ENCODE data around the gene DHH.

DHH gene

GRCh38 chr12:49133014-49133413 lies 38.4 kb upstream of the DHH start:
- peak overlapping the region; percentile 83 for H3K27ac ChIP-seq (ENCODE audit: low read depth, low read length)

GRCh38 chr12:49131894-49132461 lies 37.4 kb upstream of the DHH start:
- TF ChIP-seq EZH2phosphoT487 (conservative IDR thresholded peaks at IDR 0.05; ENCODE audit: low read length) (no peak), CTCF (IDR thresholded peaks at IDR 0.05; ENCODE audit: insufficient read depth, low read length, poor library complexity, severe bottlenecking) (no peak)

More at GRCh38 chr12:49133014-49133413, 38.4 kb upstream of the DHH start:
- TF ChIP-seq EZH2phosphoT487 (conservative IDR thresholded peaks at IDR 0.05; ENCODE audit: low read length) = no peak
- peak overlapping the region; percentile 88 for H3K4me2 ChIP-seq (ENCODE audit: low read depth, low read length, poor library complexity, severe bottlenecking)
- H2AFZ ChIP-seq (ENCODE audit: low read depth, low read length, severe bottlenecking) = peak overlapping the region; percentile 76
- H3K9me2 ChIP-seq (replicated peaks; ENCODE audit: insufficient read depth, low read length) = no peaks in the 10 kb centered on the region
- H3K79me2 ChIP-seq (ENCODE audit: insufficient read depth, low read length) = peaks cover 38% of the 10 kb centered on the region
- H3K27me3 ChIP-seq (ENCODE audit: low read length) = no peaks in the 10 kb centered on the region
- H3K9ac ChIP-seq (ENCODE audit: low read length) = peak overlapping the region; percentile 100
- H3K9me3 ChIP-seq (ENCODE audit: insufficient read depth, low read length) = no peaks in the 10 kb centered on the region
- peaks cover 19% of the 10 kb centered on the region for H3K36me3 ChIP-seq (ENCODE audit: low read length)
- H4K20me1 ChIP-seq (ENCODE audit: low read depth, low read length) = peaks cover 13% of the 10 kb centered on the region
- peak overlapping the region; percentile 56 for H3K4me3 ChIP-seq (ENCODE audit: insufficient read depth, low read length, poor library complexity, severe bottlenecking)
- H3F3A ChIP-seq (ENCODE audit: insufficient read depth) = peaks cover 45% of the 10 kb centered on the region

GRCh38 chr12:49131051-49131893 lies 36.7 kb upstream of the DHH start, which contains the start of gene TUBA1B:
Gene TUBA1B (minus strand): TSS chr12:49131395. CDS start chr12:49131300, 95 bp downstream.
- no peaks in the 10 kb centered on the region for H3K9me2 ChIP-seq (replicated peaks; ENCODE audit: insufficient read depth, low read length)
- H4K20me1 ChIP-seq (ENCODE audit: low read depth, low read length) = peaks cover 13% of the 10 kb centered on the region
- peak within 1 kb of the TSS; percentile 100 for H3K4me3 ChIP-seq (ENCODE audit: insufficient read depth, low read length, poor library complexity, severe bottlenecking)
- H3F3A ChIP-seq (ENCODE audit: insufficient read depth) = peaks cover 60% of the 10 kb centered on the region
- peak within 1 kb of the TSS; percentile 13 for H2AFZ ChIP-seq (ENCODE audit: low read depth, low read length, severe bottlenecking)
- TF ChIP-seq EZH2phosphoT487 (conservative IDR thresholded peaks at IDR 0.05; ENCODE audit: low read length) (no peak), CTCF (IDR thresholded peaks at IDR 0.05; ENCODE audit: insufficient read depth, low read length, poor library complexity, severe bottlenecking) (no peak)
- H3K9me3 ChIP-seq (ENCODE audit: insufficient read depth, low read length) = no peaks in the 10 kb centered on the region
- H3K27ac ChIP-seq (ENCODE audit: low read depth, low read length) = peak within 1 kb of the TSS; percentile 98
- H3K27me3 ChIP-seq (ENCODE audit: low read length) = no peaks in the 10 kb centered on the region
- H3K4me2 ChIP-seq (ENCODE audit: low read depth, low read length, poor library complexity, severe bottlenecking) = peak within 1 kb of the TSS; percentile 88
- H3K9ac ChIP-seq (ENCODE audit: low read length) = peak within 1 kb of the TSS; percentile 100
- H3K36me3 ChIP-seq (ENCODE audit: low read length) = peaks cover 26% of the 10 kb centered on the region
- H3K79me2 ChIP-seq (ENCODE audit: insufficient read depth, low read length) = peaks cover 38% of the 10 kb centered on the region

More at GRCh38 chr12:49131894-49132461, 37.4 kb upstream of the DHH start:
- H3K27me3 ChIP-seq (ENCODE audit: low read length) = no peaks in the 10 kb centered on the region
- H2AFZ ChIP-seq (ENCODE audit: low read depth, low read length, severe bottlenecking) = peak overlapping the region; percentile 13
- H3K4me3 ChIP-seq (ENCODE audit: insufficient read depth, low read length, poor library complexity, severe bottlenecking) = peak overlapping the region; percentile 56
- H3F3A ChIP-seq (ENCODE audit: insufficient read depth) = peaks cover 55% of the 10 kb centered on the region
- peaks cover 13% of the 10 kb centered on the region for H4K20me1 ChIP-seq (ENCODE audit: low read depth, low read length)
- no peaks in the 10 kb centered on the region for H3K9me2 ChIP-seq (replicated peaks; ENCODE audit: insufficient read depth, low read length)
- peaks cover 38% of the 10 kb centered on the region for H3K79me2 ChIP-seq (ENCODE audit: insufficient read depth, low read length)
- H3K27ac ChIP-seq (ENCODE audit: low read depth, low read length) = peak overlapping the region; percentile 83
- H3K4me2 ChIP-seq (ENCODE audit: low read depth, low read length, poor library complexity, severe bottlenecking) = peak overlapping the region; percentile 88
- H3K9me3 ChIP-seq (ENCODE audit: insufficient read depth, low read length) = no peaks in the 10 kb centered on the region
- peak overlapping the region; percentile 100 for H3K9ac ChIP-seq (ENCODE audit: low read length)
- peaks cover 25% of the 10 kb centered on the region for H3K36me3 ChIP-seq (ENCODE audit: low read length)
